Astrocyte of the spinal cord (primary cell): ENCODE results near the gene ARL13B.
A peak's percentile ranks its signal among the peaks of the same experiment; 100 is the strongest.

Source experiments
- DNase-seq: peaks from one replicate; pipeline ENCODE4 v3.0.0; 2011; ENCODE audit warnings: low read depth, low spot score
- H3K4me3 ChIP-seq: 2 replicates; pipeline ENCODE4 v1.5.1; 2011; ENCODE audit warnings: low read depth, mild to moderate bottlenecking, low read length, moderate library complexity
- in situ Hi-C: cut with HindIII; loops from 2 replicates; pipeline ENCODE4 v1.10.0; 2017; ENCODE audit warnings: low sequenced_read_pairs
- TF ChIP-seq, protein P1 (sequence below): IDR thresholded peaks from 2 replicates; pipeline ENCODE4 v1.5.1; 2012; ENCODE audit warnings: low read depth, mild to moderate bottlenecking, low read length, inconsistent platforms

The ARL13B gene

GRCh38 chr3:93983408-93983807 is 3.5 kb downstream of the ARL13B start:
- no peak overlapping the region for H3K4me3 ChIP-seq
- TF ChIP-seq, protein P1, sequence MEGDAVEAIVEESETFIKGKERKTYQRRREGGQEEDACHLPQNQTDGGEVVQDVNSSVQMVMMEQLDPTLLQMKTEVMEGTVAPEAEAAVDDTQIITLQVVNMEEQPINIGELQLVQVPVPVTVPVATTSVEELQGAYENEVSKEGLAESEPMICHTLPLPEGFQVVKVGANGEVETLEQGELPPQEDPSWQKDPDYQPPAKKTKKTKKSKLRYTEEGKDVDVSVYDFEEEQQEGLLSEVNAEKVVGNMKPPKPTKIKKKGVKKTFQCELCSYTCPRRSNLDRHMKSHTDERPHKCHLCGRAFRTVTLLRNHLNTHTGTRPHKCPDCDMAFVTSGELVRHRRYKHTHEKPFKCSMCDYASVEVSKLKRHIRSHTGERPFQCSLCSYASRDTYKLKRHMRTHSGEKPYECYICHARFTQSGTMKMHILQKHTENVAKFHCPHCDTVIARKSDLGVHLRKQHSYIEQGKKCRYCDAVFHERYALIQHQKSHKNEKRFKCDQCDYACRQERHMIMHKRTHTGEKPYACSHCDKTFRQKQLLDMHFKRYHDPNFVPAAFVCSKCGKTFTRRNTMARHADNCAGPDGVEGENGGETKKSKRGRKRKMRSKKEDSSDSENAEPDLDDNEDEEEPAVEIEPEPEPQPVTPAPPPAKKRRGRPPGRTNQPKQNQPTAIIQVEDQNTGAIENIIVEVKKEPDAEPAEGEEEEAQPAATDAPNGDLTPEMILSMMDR = no peak
- no peak for DNase-seq
- in situ Hi-C loops = no loop called here

DNA sequence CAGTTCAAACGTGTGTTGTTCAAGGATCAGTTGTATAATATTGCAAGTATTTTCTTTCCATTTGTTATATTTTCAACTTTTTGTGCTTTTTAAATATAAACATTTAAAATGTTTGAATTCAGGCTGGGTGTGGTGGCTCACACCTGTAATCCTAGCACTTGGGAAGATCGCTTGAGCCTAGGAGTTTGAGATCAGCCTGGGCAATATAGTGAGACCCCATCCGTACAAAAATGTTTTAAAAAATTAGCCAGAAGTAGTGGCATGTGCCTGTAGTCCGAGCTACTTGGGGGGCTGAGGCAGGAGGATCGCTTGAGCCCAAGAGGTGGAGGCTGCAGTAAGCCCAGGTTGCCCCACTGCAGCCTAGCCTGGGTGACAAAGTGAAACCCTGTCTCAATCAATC is 4.7 kb downstream of the ARL13B start:
- no peak for DNase-seq
- in situ Hi-C loops = no loop called here
- H3K4me3 ChIP-seq = no peak overlapping the region
- TF ChIP-seq, protein P1 = no peak

DNA sequence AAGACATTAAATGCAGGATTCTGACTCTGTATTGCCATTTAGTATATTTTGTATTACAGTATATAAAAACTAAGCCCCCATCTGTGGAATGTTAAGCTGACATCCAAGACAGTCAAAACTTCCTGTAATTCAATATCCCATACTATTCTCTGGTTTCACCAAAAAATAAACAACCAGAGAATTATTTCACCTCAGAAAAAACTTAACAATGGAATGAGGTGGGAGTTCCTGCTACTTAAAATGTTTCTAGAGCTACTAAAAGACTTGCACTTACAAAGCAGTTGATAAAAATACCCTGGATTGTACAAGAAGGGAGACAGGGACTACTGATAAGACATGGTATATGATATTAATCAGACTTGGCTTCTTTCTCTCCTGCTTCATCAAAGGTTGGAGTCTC is 8.3 kb downstream of the ARL13B start:
- peak; percentile 30 for DNase-seq
- in situ Hi-C loops = no loop called here
- TF ChIP-seq, protein P1 = no peak
- no peak overlapping the region for H3K4me3 ChIP-seq

DNA sequence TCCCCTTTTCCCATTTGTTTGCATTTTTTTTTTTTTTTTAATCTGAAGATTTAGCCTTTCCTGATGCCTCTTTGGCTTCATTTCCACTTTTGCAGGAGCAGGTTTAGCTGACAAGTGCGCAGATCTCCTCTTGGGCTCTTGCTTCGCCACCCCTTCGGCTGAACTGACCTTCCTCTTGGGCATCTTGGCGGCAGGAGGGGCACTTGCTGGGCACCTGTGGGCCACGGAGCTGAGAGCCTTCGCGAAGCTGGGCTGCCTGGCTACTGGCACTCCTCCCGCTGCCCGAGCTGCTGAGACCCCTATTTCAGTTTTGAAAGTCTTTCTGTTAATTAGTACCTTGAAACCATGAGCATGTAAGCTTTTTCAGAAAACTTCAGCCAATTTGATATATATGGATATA is 8.8 kb downstream of the ARL13B start:
- DNase-seq = no peak
- in situ Hi-C loops = no loop called here
- no peak overlapping the region for H3K4me3 ChIP-seq
- TF ChIP-seq, protein P1 = no peak

DNA sequence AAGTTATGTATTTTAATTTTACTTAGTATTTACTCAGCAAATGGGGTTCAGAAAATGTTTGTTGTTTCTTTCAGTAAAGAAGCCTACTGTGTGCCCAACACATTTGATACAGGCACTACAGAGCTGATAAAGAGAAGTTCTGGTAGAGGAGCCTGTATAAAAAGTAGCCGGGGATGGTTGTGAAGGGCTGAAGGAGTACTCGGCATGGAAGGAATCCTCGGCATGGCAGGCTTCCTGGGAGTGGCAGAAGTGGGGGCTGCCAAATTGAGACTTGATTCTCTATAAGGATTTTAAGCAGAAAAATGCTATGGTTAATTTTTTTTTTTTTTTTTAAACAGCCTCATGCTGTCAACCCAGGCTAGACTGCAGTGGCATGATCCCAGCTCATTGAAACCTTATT is 9.3 kb downstream of the ARL13B start:
- TF ChIP-seq, protein P1 = no peak
- no peak for DNase-seq
- no peak overlapping the region for H3K4me3 ChIP-seq
- in situ Hi-C loops = no loop called here

DNA sequence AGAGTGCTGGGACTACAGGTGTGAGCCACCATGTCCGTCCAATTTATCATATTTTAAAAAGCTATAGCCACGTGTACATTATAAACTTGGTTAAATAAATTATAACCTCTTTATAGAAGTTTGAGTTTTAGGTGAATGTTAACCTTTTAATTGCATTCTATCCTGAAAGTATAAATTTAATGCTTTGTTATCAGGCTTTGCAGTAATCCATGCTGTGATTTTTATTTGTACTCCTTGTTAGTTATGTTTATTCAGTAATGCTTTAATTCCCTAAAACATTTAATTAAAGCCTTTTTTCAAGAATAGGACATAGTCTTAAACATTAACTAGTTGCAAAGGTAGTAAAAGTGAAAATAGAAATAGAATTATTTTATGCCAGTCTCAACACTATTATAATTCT is 11.7 kb downstream of the ARL13B start:
- TF ChIP-seq, protein P1 = no peak
- no peak overlapping the region for H3K4me3 ChIP-seq
- in situ Hi-C loops = no loop called here
- no peak for DNase-seq

- TF ChIP-seq, protein P1 = no peak
- in situ Hi-C loops = no loop called here
- no peak for DNase-seq
- no peak overlapping the region for H3K4me3 ChIP-seq
Measured at GRCh38 chr3:93992207-93992606, 12.3 kb downstream of the ARL13B start.
